Body of pancreas (tissue), 4 donors: ENCODE results near the gene SPNS1.

Experiments used
- POLR2A ChIP-seq, 3 donors: fragments of 450-650 bp; IDR thresholded peaks; one replicate each; pipeline ENCODE4 v1.6.1; 2016; ENCODE audit warnings: antibody characterized with exemption in 3 of 3, mild to moderate bottlenecking in 2 of 3
- TF ChIP-seq, protein P1 (sequence below), 7 experiments: fragments of 450-650 bp in 4 of 7; fragments of 200-600 bp in 3 of 7; sonication (generic) in 3 of 7; IDR thresholded peaks; one replicate each; pipeline ENCODE4 v1.5.1; 2016 to 2019; ENCODE audit warnings: antibody characterized with exemption in 7 of 7

GRCh38 chr16:28931801-28932225 lies 42.8 kb upstream of the SPNS1 start, which contains the start of gene CD19:
- TF ChIP-seq, protein P1, sequence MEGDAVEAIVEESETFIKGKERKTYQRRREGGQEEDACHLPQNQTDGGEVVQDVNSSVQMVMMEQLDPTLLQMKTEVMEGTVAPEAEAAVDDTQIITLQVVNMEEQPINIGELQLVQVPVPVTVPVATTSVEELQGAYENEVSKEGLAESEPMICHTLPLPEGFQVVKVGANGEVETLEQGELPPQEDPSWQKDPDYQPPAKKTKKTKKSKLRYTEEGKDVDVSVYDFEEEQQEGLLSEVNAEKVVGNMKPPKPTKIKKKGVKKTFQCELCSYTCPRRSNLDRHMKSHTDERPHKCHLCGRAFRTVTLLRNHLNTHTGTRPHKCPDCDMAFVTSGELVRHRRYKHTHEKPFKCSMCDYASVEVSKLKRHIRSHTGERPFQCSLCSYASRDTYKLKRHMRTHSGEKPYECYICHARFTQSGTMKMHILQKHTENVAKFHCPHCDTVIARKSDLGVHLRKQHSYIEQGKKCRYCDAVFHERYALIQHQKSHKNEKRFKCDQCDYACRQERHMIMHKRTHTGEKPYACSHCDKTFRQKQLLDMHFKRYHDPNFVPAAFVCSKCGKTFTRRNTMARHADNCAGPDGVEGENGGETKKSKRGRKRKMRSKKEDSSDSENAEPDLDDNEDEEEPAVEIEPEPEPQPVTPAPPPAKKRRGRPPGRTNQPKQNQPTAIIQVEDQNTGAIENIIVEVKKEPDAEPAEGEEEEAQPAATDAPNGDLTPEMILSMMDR (IDR thresholded peaks at IDR 0.05) = no peak
- TF ChIP-seq POLR2A (IDR thresholded peaks at IDR 0.05) = no peak
